B cell (primary cell): Measurements from ENCODE around the gene CDC42BPG. TPM values are rescaled to one million over a fixed set of nuclear protein-coding genes. Genes with fewer than 3 reads are reported as not detected.
A peak's percentile ranks its signal among the peaks of the same experiment; 100 is the strongest.

Source experiments
- ATAC-seq: fragments of 200-7000 bp; cut with Tn5 transposase; one replicate; pipeline ENCODE4 v1.10.0; 2021; ENCODE audit warnings: low read depth, mild to moderate bottlenecking, moderate number of reproducible peaks, moderate library complexity
- CTCF ChIA-PET: fragments of 350-600 bp; sonication (Branson Sonifier 250); formaldehyde crosslinking; loops from one replicate; lab custom pipeline; 2021; ENCODE audit warnings: antibody characterized with exemption, inconsistent platforms; lab: Charles Lee
- POLR2A ChIA-PET: fragments of 350-600 bp; sonication (Branson Sonifier 250); formaldehyde crosslinking; loops from one replicate; lab custom pipeline; 2021; ENCODE audit warnings: antibody characterized with exemption; lab: Charles Lee
- DNase-seq: peaks from one replicate; pipeline ENCODE4 v3.0.0; 2013
- H2AFZ ChIP-seq: 2 replicates; pipeline ENCODE4 v1.6.1; 2012; ENCODE audit warnings: mild to moderate bottlenecking, low read depth, low read length; ENCODE audit not compliant: insufficient read depth, poor library complexity, severe bottlenecking
- H3K27ac ChIP-seq, 2 donors: 1 replicate in 1 of 2; 2 replicates in 1 of 2; pipeline ENCODE4 v1.5.1; 2012 to 2013; ENCODE audit warnings: low read length in 2 of 2, mild to moderate bottlenecking in 2 of 2, moderate library complexity in 1 of 2
- H3K27me3 ChIP-seq, 4 experiments: fragments of 200-600 bp in 1 of 4; sonication (generic) in 1 of 4; replicated peaks in 1 of 4; 1 replicate in 2 of 4; 2 replicates in 2 of 4; pipeline versions ENCODE4 v1.6.1 to v1.7.0; 2013 to 2016; ENCODE audit warnings: low read length in 3 of 4, mild to moderate bottlenecking in 2 of 4, mixed read lengths in 1 of 4, moderate library complexity in 1 of 4; ENCODE audit not compliant: insufficient read depth in 4 of 4, control insufficient read depth in 3 of 4; ENCODE audit errors: control extremely low read depth in 1 of 4
- H3K36me3 ChIP-seq, 2 experiments: replicated peaks in 1 of 2; 1 replicate in 1 of 2; 2 replicates in 1 of 2; pipeline versions ENCODE4 v1.6.1 to v1.7.1; 2013; ENCODE audit warnings: low read length in 1 of 2; ENCODE audit not compliant: insufficient read depth in 2 of 2, control insufficient read depth in 1 of 2; ENCODE audit errors: control extremely low read depth in 1 of 2, extremely low read depth in 1 of 2
- H3K4me1 ChIP-seq, 2 donors: fragments of 200-600 bp in 1 of 2; sonication (generic) in 1 of 2; 1 replicate in 1 of 2; 2 replicates in 1 of 2; pipeline versions ENCODE4 v1.5.1 to v1.6.1; 2013 to 2017; ENCODE audit warnings: low read length in 2 of 2; ENCODE audit not compliant: control insufficient read depth in 2 of 2, insufficient read depth in 2 of 2
- H3K4me2 ChIP-seq: replicated peaks from 2 replicates; pipeline ENCODE3; 2012; ENCODE audit warnings: mild to moderate bottlenecking, low read depth, low read length; ENCODE audit not compliant: poor library complexity, severe bottlenecking
- H3K4me3 ChIP-seq, 5 experiments: fragments of 200-600 bp in 1 of 5; sonication (generic) in 1 of 5; 1 replicate in 3 of 5; 2 replicates in 2 of 5; pipeline versions ENCODE4 v1.5.1 to v1.7.0; 2011 to 2016; ENCODE audit warnings: low read length in 4 of 5, mild to moderate bottlenecking in 4 of 5, low read depth in 2 of 5, control low read depth in 1 of 5, moderate library complexity in 1 of 5; ENCODE audit not compliant: insufficient read depth in 1 of 5; ENCODE audit errors: control extremely low read depth in 1 of 5, extremely low read depth in 1 of 5
- H3K79me2 ChIP-seq: fragments of 200-600 bp; sonication (generic); one replicate; pipeline ENCODE4 v1.6.0; 2016; ENCODE audit warnings: low read length; ENCODE audit not compliant: control insufficient read depth, insufficient read depth
- H3K9ac ChIP-seq: fragments of 200-600 bp; sonication (generic); 2 replicates; pipeline ENCODE4 v1.6.1; 2017; ENCODE audit warnings: mild to moderate bottlenecking, low read length, moderate library complexity
- H3K9me3 ChIP-seq, 3 donors: one replicate each; pipeline versions ENCODE4 v1.6.1 to v1.7.1; 2013; ENCODE audit warnings: low read length in 2 of 3; ENCODE audit not compliant: control insufficient read depth in 2 of 3, insufficient read depth in 1 of 3; ENCODE audit errors: control extremely low read depth in 1 of 3
- H4K20me1 ChIP-seq: 2 replicates; pipeline ENCODE4 v1.6.0; 2012; ENCODE audit warnings: mild to moderate bottlenecking, low read length; ENCODE audit not compliant: insufficient read depth, control insufficient read depth, poor library complexity, severe bottlenecking
- H3K27ac Mint-ChIP-seq: one replicate; pipeline ENCODE4 v1.8.0; 2021; ENCODE audit warnings: mixed read lengths
- H3K27me3 Mint-ChIP-seq: one replicate; pipeline ENCODE4 v1.8.0; 2021; ENCODE audit warnings: mixed read lengths
- H3K4me1 Mint-ChIP-seq: one replicate; pipeline ENCODE4 v1.8.0; 2021; ENCODE audit warnings: mixed read lengths
- H3K4me3 Mint-ChIP-seq: one replicate; pipeline ENCODE4 v1.8.0; 2021; ENCODE audit warnings: mixed read lengths
- H3K9me3 Mint-ChIP-seq: one replicate; pipeline ENCODE4 v1.8.0; 2022; ENCODE audit warnings: mixed read lengths; ENCODE audit not compliant: insufficient read depth
- CTCF ChIP-seq: fragments of 200-600 bp; IDR thresholded peaks from one replicate; pipeline ENCODE4 v1.8.0; 2022; ENCODE audit warnings: antibody characterized with exemption, mild to moderate bottlenecking
- EZH2 ChIP-seq: IDR thresholded peaks from 2 replicates; pipeline ENCODE4 v1.6.1; 2012; ENCODE audit warnings: borderline replicate concordance, low read depth, mild to moderate bottlenecking, moderate library complexity, low read length; ENCODE audit not compliant: insufficient read depth, poor library complexity, severe bottlenecking
- WGBS: methylation state at CpG from one replicate; pipeline ENCODE4 v1.1.5; 2013; ENCODE audit warnings: missing lambda C conversion rate; ENCODE audit not compliant: insufficient coverage; 5-methylcytosine and 5-hydroxymethylcytosine counted together
- intact Hi-C: fragments of 100-400 bp; cut with micrococcal nuclease; formaldehyde crosslinking; loops from one replicate; pipeline ENCODE4 v1.10.0; 2022
- polyA plus RNA-seq: library from polyadenylated mRNA; depleted of rRNA; stranded (reverse); fragments of >200 nt; gene quantifications from 2 replicates; pipeline ENCODE4 v1.2.3, GENCODE V29; 2012
- total RNA-seq, 2 donors: library from RNA; stranded (reverse); fragments of 120-200 nt in 1 of 2; gene quantifications; 1 replicate in 1 of 2; 2 replicates in 1 of 2; pipeline versions ENCODE4 v1.2.3 to v1.2.4, GENCODE V29; 2013 to 2022

CDC42BPG gene
- total and polyA plus RNA-seq, 2 donors (not counting 1 experiment from before 2014, with no cell fraction given) = 3.7 to 8.7 TPM

GRCh38 chr11:64793271-64794160, 50.9 kb downstream of the CDC42BPG start:
- H3K9me3 Mint-ChIP-seq = no peaks in the 10 kb centered on the region
- H3K4me1 ChIP-seq = peaks cover 8 to 11% of the 10 kb centered on the region in 2 donors
- H3K27ac Mint-ChIP-seq = peak overlapping the region; percentile 75
- H2AFZ ChIP-seq = no peak overlapping the region
- no peak for DNase-seq
- H3K27me3 ChIP-seq = no peaks in the 10 kb centered on the region
- H3K36me3 ChIP-seq = peaks cover 2 to 58% of the 10 kb centered on the region in 2 experiments
- 40% methylated on average over 10 of the region's 11 CpGs for WGBS
- peak overlapping the region; percentile 30 for H3K4me2 ChIP-seq
- no peak for ATAC-seq
- H3K9me3 ChIP-seq = no peaks in the 10 kb centered on the region
- no peak overlapping the region for H3K4me3 ChIP-seq
- no peak overlapping the region for H3K4me3 Mint-ChIP-seq
- TF ChIP-seq CTCF (no peak), EZH2 (no peak)
- no peaks in the 10 kb centered on the region for H4K20me1 ChIP-seq
- peaks cover 19% of the 10 kb centered on the region for H3K4me1 Mint-ChIP-seq
- no peaks in the 10 kb centered on the region for H3K27me3 Mint-ChIP-seq
- H3K27ac ChIP-seq = peak overlapping the region in 1 of 2 donors; percentile 48
- intact Hi-C loops = no loop called here
- ChIA-PET CTCF (interaction anchor here (0.7 to 1.7 kb wide), 3 partner anchors 8 to 118 kb away, joined by 3 to 5 read pairs (median 3); no protein-coding TSS in a partner anchor), POLR2A (interaction anchor here (0.7 to 1.2 kb wide), 2 partner anchors 12 to 15 kb away, joined by 3 to 4 read pairs; partner anchors contain the start of gene SF1)
- H3K9ac ChIP-seq = no peak overlapping the region
- peaks cover 4% of the 10 kb centered on the region for H3K79me2 ChIP-seq

- peaks cover 13 to 17% of the 10 kb centered on the region in 2 donors for H3K4me1 ChIP-seq
- peaks cover 2 to 62% of the 10 kb centered on the region in 2 experiments for H3K36me3 ChIP-seq
- Mint-ChIP-seq H3K27me3 (no peaks in the 10 kb centered on the region), H3K4me3 (no peak overlapping the region), H3K4me1 (peaks cover 21% of the 10 kb centered on the region), H3K9me3 (no peaks in the 10 kb centered on the region), H3K27ac (peak overlapping the region; percentile 41)
- no peak overlapping the region for H3K4me3 ChIP-seq
- no peak overlapping the region for H3K4me2 ChIP-seq
- no peaks in the 10 kb centered on the region for H4K20me1 ChIP-seq
- H3K79me2 ChIP-seq = no peaks in the 10 kb centered on the region
- H3K27me3 ChIP-seq = no peaks in the 10 kb centered on the region
- no peak overlapping the region for H2AFZ ChIP-seq
- H3K9me3 ChIP-seq = no peaks in the 10 kb centered on the region
- ChIA-PET CTCF (interaction anchor here (1.2 to 1.7 kb wide), 3 partner anchors 8 to 56 kb away, joined by 3 to 10 read pairs (median 3); no protein-coding TSS in a partner anchor), POLR2A (no interaction called here)
- TF ChIP-seq CTCF (no peak), EZH2 (no peak)
- WGBS = 80% methylated on average over 1 of the region's 4 CpGs
- intact Hi-C loops = no loop called here
- ATAC-seq = no peak
- no peak for DNase-seq
- no peak overlapping the region for H3K9ac ChIP-seq
- H3K27ac ChIP-seq = no peak overlapping the region
Measured at GRCh38 chr11:64792482-64792881, 52.0 kb downstream of the CDC42BPG start.
